HEK293 (cell line): Measurements from ENCODE around the gene FREM1.

Source experiments
- ELK4 ChIP-seq: IDR thresholded peaks from 2 replicates; pipeline ENCODE4 v1.6.1; 2011; ENCODE audit warnings: mild to moderate bottlenecking, low read depth, low read length, borderline replicate concordance
- GLI4 ChIP-seq: fragments of 450-650 bp; formaldehyde crosslinking; IDR thresholded peaks from 2 replicates; pipeline ENCODE4 v1.5.1; 2016; ENCODE audit warnings: missing biosample characterization, missing genetic modification characterization
- GLIS1 ChIP-seq: fragments of 450-650 bp; formaldehyde crosslinking; IDR thresholded peaks from 2 replicates; pipeline ENCODE4 v1.5.1; 2016; ENCODE audit warnings: missing biosample characterization, missing genetic modification characterization
- KLF9 ChIP-seq: fragments of 450-650 bp; formaldehyde crosslinking; IDR thresholded peaks from 2 replicates; pipeline ENCODE4 v1.5.1; 2016; ENCODE audit warnings: missing biosample characterization, missing genetic modification characterization, low read depth
- OSR2 ChIP-seq: fragments of 450-650 bp; formaldehyde crosslinking; IDR thresholded peaks from 2 replicates; pipeline ENCODE4 v1.5.1; 2016; ENCODE audit warnings: missing biosample characterization, missing genetic modification characterization
- PATZ1 ChIP-seq: fragments of 450-650 bp; formaldehyde crosslinking; IDR thresholded peaks from 2 replicates; pipeline ENCODE4 v1.5.1; 2016; ENCODE audit warnings: missing biosample characterization, missing genetic modification characterization
- PRDM4 ChIP-seq: fragments of 450-650 bp; formaldehyde crosslinking; IDR thresholded peaks from 2 replicates; pipeline ENCODE4 v1.5.1; 2017; ENCODE audit warnings: missing biosample characterization, missing genetic modification characterization
- SETDB1 ChIP-seq: IDR thresholded peaks from one replicate; pipeline ENCODE4 v1.6.1; 2017; ENCODE audit warnings: mild to moderate bottlenecking, low read length, moderate library complexity, mixed read lengths; ENCODE audit not compliant: insufficient read length
- WT1 ChIP-seq: fragments of 450-650 bp; formaldehyde crosslinking; IDR thresholded peaks from 2 replicates; pipeline ENCODE4 v1.5.1; 2016; ENCODE audit warnings: missing biosample characterization, missing genetic modification characterization
- ZBTB44 ChIP-seq: fragments of 450-650 bp; IDR thresholded peaks from 2 replicates; pipeline ENCODE4 v1.5.1; 2018; ENCODE audit warnings: missing biosample characterization, mild to moderate bottlenecking, missing genetic modification characterization
- ZBTB48 ChIP-seq: fragments of 450-650 bp; formaldehyde crosslinking; IDR thresholded peaks from 2 replicates; pipeline ENCODE4 v1.5.1; 2016; ENCODE audit warnings: missing biosample characterization, missing genetic modification characterization
- ZEB2 ChIP-seq: fragments of 450-650 bp; formaldehyde crosslinking; IDR thresholded peaks from 2 replicates; pipeline ENCODE4 v1.5.1; 2016; ENCODE audit warnings: missing biosample characterization, missing genetic modification characterization
- ZFP37 ChIP-seq: fragments of 450-650 bp; formaldehyde crosslinking; IDR thresholded peaks from 2 replicates; pipeline ENCODE4 v1.5.1; 2016; ENCODE audit warnings: missing biosample characterization, missing genetic modification characterization
- ZFP69B ChIP-seq: fragments of 450-650 bp; formaldehyde crosslinking; IDR thresholded peaks from 2 replicates; pipeline ENCODE4 v1.5.1; 2016; ENCODE audit warnings: missing biosample characterization, missing genetic modification characterization
- ZNF10 ChIP-seq: fragments of 450-650 bp; formaldehyde crosslinking; IDR thresholded peaks from 2 replicates; pipeline ENCODE4 v1.5.1; 2017; ENCODE audit warnings: missing biosample characterization, missing genetic modification characterization
- ZNF112 ChIP-seq: fragments of 450-650 bp; formaldehyde crosslinking; IDR thresholded peaks from 2 replicates; pipeline ENCODE4 v1.5.0; 2017; ENCODE audit warnings: missing biosample characterization, missing genetic modification characterization
- ZNF174 ChIP-seq: fragments of 450-650 bp; formaldehyde crosslinking; IDR thresholded peaks from 2 replicates; pipeline ENCODE4 v1.5.0; 2017; ENCODE audit warnings: missing biosample characterization, mild to moderate bottlenecking, missing genetic modification characterization
- ZNF175 ChIP-seq: fragments of 450-650 bp; formaldehyde crosslinking; IDR thresholded peaks from 2 replicates; pipeline ENCODE4 v1.5.1; 2016; ENCODE audit warnings: missing biosample characterization, missing genetic modification characterization
- ZNF26 ChIP-seq: fragments of 450-650 bp; formaldehyde crosslinking; IDR thresholded peaks from 2 replicates; pipeline ENCODE4 v1.5.1; 2016; ENCODE audit warnings: missing biosample characterization, missing genetic modification characterization
- ZNF266 ChIP-seq: fragments of 450-650 bp; formaldehyde crosslinking; IDR thresholded peaks from 2 replicates; pipeline ENCODE4 v1.5.1; 2016; ENCODE audit warnings: missing biosample characterization, missing genetic modification characterization, low read depth
- ZNF280D ChIP-seq: fragments of 450-650 bp; formaldehyde crosslinking; IDR thresholded peaks from 2 replicates; pipeline ENCODE4 v1.5.1; 2016; ENCODE audit warnings: missing biosample characterization, missing genetic modification characterization
- ZNF302 ChIP-seq: fragments of 450-650 bp; formaldehyde crosslinking; IDR thresholded peaks from 2 replicates; pipeline ENCODE4 v1.5.1; 2016; ENCODE audit warnings: missing biosample characterization, missing genetic modification characterization, low read depth
- ZNF324 ChIP-seq: fragments of 450-650 bp; formaldehyde crosslinking; IDR thresholded peaks from 2 replicates; pipeline ENCODE4 v1.5.1; 2016; ENCODE audit warnings: missing biosample characterization, missing genetic modification characterization
- ZNF335 ChIP-seq: fragments of 450-650 bp; formaldehyde crosslinking; conservative IDR thresholded peaks from 2 replicates; pipeline ENCODE4 v1.5.1; 2016; ENCODE audit warnings: missing biosample characterization, missing genetic modification characterization
- ZNF398 ChIP-seq: fragments of 450-650 bp; formaldehyde crosslinking; IDR thresholded peaks from 2 replicates; pipeline ENCODE4 v1.5.1; 2017; ENCODE audit warnings: missing biosample characterization, missing genetic modification characterization
- ZNF514 ChIP-seq: fragments of 450-650 bp; formaldehyde crosslinking; IDR thresholded peaks from 2 replicates; pipeline ENCODE4 v1.5.1; 2016; ENCODE audit warnings: missing biosample characterization, missing genetic modification characterization

FREM1 gene

GRCh38 chr9:14693251-14693861 lies 216.9 kb downstream of the FREM1 start, which contains the start of gene ZDHHC21 (continued):
- TF ChIP-seq ZNF280D (tag by site-specific recombination) (no peak), ELK4 (no peak), WT1 (no peak), PATZ1 (no peak), ZNF10 (no peak), SETDB1 (no peak), KLF9 (no peak), ZNF324 (tag by site-specific recombination) (no peak), OSR2 (tag by site-specific recombination) (no peak), ZNF266 (tag by site-specific recombination) (no peak), GLIS1 (tag by site-specific recombination) (peak; percentile 28; the same call in 1 of the 2 replicates), ZNF26 (tag by site-specific recombination) (no peak), ZFP37 (tag by site-specific recombination) (no peak), ZEB2 (no peak), ZNF302 (tag by site-specific recombination) (no peak), GLI4 (tag by site-specific recombination) (no peak), ZNF175 (no peak), ZNF398 (no peak), PRDM4 (tag by site-specific recombination) (no peak), ZNF514 (tag by site-specific recombination) (no peak), ZNF335 (tag by site-specific recombination) (peak; percentile 95), ZNF174 (no peak), ZFP69B (tag by site-specific recombination) (no peak), ZNF112 (tag by site-specific recombination) (no peak), ZBTB44 (tag by site-specific recombination) (no peak), ZBTB48 (tag by site-specific recombination) (no peak)
